Gastroesophageal sphincter (tissue), 4 donors: ENCODE data around the gene ECHS1. TPM values are rescaled to one million over a fixed set of nuclear protein-coding genes. Genes with fewer than 3 reads are reported as not detected.
"Not testable (repeated sequence)": the region's sequence is repeated elsewhere in the genome, so short reads cannot be mapped to it uniquely, and the experiment has no call there.

Experiments used
- ATAC-seq: fragments of 150-250 bp; one replicate; pipeline ENCODE4 v1.9.1; 2016; ENCODE audit warnings: mild to moderate bottlenecking, moderate library complexity
- H3K27ac ChIP-seq, 4 donors: fragments of 200-600 bp; sonication (generic) in 3 of 4; 1 replicate in 3 of 4; 2 replicates in 1 of 4; pipeline ENCODE4 v1.5.1; 2016 to 2019
- H3K27me3 ChIP-seq: fragments of 200-600 bp; sonication (generic); one replicate; pipeline ENCODE4 v1.5.1; 2019
- H3K36me3 ChIP-seq, 2 donors: fragments of 200-600 bp; sonication (generic); one replicate each; pipeline ENCODE4 v1.5.1; 2019; ENCODE audit warnings: control low read depth in 1 of 2
- H3K4me1 ChIP-seq, 3 donors: fragments of 200-600 bp; sonication (generic); 1 replicate in 2 of 3; 2 replicates in 1 of 3; pipeline ENCODE4 v1.5.1; 2016 to 2019; ENCODE audit warnings: control low read depth in 2 of 3
- H3K4me3 ChIP-seq, 2 donors: fragments of 200-600 bp; sonication (generic); one replicate each; pipeline ENCODE4 v1.5.1; 2019; ENCODE audit warnings: mild to moderate bottlenecking in 1 of 2, moderate library complexity in 1 of 2
- H3K9me3 ChIP-seq, 3 donors: fragments of 200-600 bp; sonication (generic); one replicate each; pipeline ENCODE4 v1.5.1; 2017 to 2019; ENCODE audit warnings: control low read depth in 2 of 3
- EP300 ChIP-seq: sonication (generic); formaldehyde crosslinking; IDR thresholded peaks from one replicate; pipeline ENCODE4 v1.6.1; 2017; ENCODE audit warnings: antibody characterized with exemption, mild to moderate bottlenecking
- POLR2A ChIP-seq, 2 donors: fragments of 450-650 bp; IDR thresholded peaks; one replicate each; pipeline ENCODE4 v1.6.1; 2017; ENCODE audit warnings: antibody characterized with exemption in 2 of 2, mild to moderate bottlenecking in 2 of 2, moderate library complexity in 1 of 2
- POLR2AphosphoS5 ChIP-seq: sonication (generic); formaldehyde crosslinking; IDR thresholded peaks from one replicate; pipeline ENCODE4 v1.6.1; 2017; ENCODE audit warnings: antibody characterized with exemption
- WGBS, 2 donors: methylation state at CpG; one replicate each; pipeline ENCODE4 v1.1.5; 2018; ENCODE audit warnings: low coverage in 1 of 2; 5-methylcytosine and 5-hydroxymethylcytosine counted together
- total RNA-seq, 4 donors: library from RNA; depleted of rRNA; stranded (reverse); fragments of >200 nt; gene quantifications; one replicate each; pipeline ENCODE4 v1.1.0, GENCODE V29; 2016
- TF ChIP-seq, protein P1 (sequence below), 4 experiments: fragments of 200-600 bp in 2 of 4; fragments of 450-650 bp in 2 of 4; sonication (generic) in 1 of 4; IDR thresholded peaks; one replicate each; pipeline ENCODE4 v1.5.1; 2017 to 2019; ENCODE audit warnings: antibody characterized with exemption in 4 of 4, mild to moderate bottlenecking in 2 of 4, moderate library complexity in 2 of 4

Gene ECHS1
- total RNA-seq, 4 donors from 2014 or later = 67.7 to 81.8 (median 72.4) TPM

- no peak for ATAC-seq
- no peaks in the 10 kb centered on the region for H3K27me3 ChIP-seq
- TF ChIP-seq POLR2AphosphoS5 (no peak), POLR2A (IDR thresholded peaks at IDR 0.05) (no peak), EP300 (no peak)
- TF ChIP-seq, protein P1, sequence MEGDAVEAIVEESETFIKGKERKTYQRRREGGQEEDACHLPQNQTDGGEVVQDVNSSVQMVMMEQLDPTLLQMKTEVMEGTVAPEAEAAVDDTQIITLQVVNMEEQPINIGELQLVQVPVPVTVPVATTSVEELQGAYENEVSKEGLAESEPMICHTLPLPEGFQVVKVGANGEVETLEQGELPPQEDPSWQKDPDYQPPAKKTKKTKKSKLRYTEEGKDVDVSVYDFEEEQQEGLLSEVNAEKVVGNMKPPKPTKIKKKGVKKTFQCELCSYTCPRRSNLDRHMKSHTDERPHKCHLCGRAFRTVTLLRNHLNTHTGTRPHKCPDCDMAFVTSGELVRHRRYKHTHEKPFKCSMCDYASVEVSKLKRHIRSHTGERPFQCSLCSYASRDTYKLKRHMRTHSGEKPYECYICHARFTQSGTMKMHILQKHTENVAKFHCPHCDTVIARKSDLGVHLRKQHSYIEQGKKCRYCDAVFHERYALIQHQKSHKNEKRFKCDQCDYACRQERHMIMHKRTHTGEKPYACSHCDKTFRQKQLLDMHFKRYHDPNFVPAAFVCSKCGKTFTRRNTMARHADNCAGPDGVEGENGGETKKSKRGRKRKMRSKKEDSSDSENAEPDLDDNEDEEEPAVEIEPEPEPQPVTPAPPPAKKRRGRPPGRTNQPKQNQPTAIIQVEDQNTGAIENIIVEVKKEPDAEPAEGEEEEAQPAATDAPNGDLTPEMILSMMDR (IDR thresholded peaks at IDR 0.05) = no peak
- H3K4me1 ChIP-seq = peaks cover 0 to 2% (median 0%) of the 10 kb centered on the region in 3 donors
- no peaks in the 10 kb centered on the region for H3K9me3 ChIP-seq
- H3K4me3 ChIP-seq = no peak overlapping the region
- no peak overlapping the region for H3K27ac ChIP-seq
- peaks cover 0 to 66% of the 10 kb centered on the region in 2 donors for H3K36me3 ChIP-seq
- WGBS, 2 donors = 90 to 95% methylated on average over 2 to 6 of the region's 17 CpGs
These were observed 15.2 kb upstream of the ECHS1 start for GRCh38 chr10:133388236-133388972.

DNA sequence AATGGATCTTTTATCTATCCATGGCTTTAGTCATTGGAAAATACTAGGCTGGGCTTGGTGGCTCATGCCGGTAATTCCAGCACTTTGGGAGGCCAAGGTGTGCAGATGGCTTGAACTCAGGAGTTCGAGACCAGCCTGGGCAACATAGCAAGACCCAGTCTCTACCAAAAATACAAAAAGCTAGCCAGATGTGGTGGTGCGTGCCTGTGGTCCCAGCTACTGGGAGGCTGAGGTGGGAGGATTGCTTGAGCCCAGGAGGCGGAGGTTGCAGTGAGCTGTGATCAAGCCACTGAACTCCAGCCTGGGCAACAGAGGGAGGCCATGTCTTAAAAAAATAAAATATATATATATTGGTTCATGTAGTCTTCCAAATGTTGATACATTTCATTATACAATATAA, 13.8 kb upstream of the ECHS1 start:
- H3K36me3 ChIP-seq = peaks cover 0 to 80% of the 10 kb centered on the region in 2 donors
- not testable (repeated sequence) for H3K9me3 ChIP-seq, H3K4me3 ChIP-seq, H3K27ac ChIP-seq, ATAC-seq, H3K4me1 ChIP-seq, H3K27me3 ChIP-seq
- 94 to 100% methylated on average over 2 to 4 of the region's 4 CpGs for WGBS, 2 donors

DNA sequence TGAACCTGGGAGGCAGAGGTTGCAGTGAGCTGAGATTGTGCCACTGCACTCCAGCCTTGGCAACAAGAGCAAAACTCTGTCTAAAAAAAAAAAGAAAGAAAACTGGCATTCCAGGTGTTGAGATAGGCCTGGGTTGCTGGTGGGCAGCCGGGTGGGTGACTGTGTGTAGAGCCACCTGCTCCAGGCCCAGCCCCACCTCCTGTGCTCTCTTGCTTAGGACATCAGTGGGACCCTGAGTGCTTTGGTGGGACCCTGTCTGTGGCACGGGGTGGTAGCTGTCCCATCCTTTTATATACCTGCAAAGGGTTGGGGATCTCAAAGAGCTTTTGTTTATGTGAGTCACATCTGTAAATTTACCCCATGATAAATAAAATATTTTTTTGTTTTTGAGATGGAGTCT, 12.1 kb upstream of the ECHS1 start:
- Histone ChIP-seq H3K4me3 (no peak overlapping the region), H3K4me1 (peaks cover 0 to 5% (median 0%) of the 10 kb centered on the region in 3 donors), H3K36me3 (peaks cover 0 to 72% of the 10 kb centered on the region in 2 donors), H3K27me3 (no peaks in the 10 kb centered on the region), H3K9me3 (no peaks in the 10 kb centered on the region), H3K27ac (no peak overlapping the region)
- 100% methylated on average over 1 to 2 of the region's 2 CpGs for WGBS, 2 donors
- TF ChIP-seq, protein P1 (IDR thresholded peaks at IDR 0.05) = no peak
- TF ChIP-seq POLR2A (IDR thresholded peaks at IDR 0.05) (no peak), POLR2AphosphoS5 (no peak), EP300 (no peak)
- no peak for ATAC-seq

- ATAC-seq = no peak
- H3K27me3 ChIP-seq = no peaks in the 10 kb centered on the region
- no peak overlapping the region for H3K27ac ChIP-seq
- TF ChIP-seq POLR2A (IDR thresholded peaks at IDR 0.05) (no peak), EP300 (no peak), POLR2AphosphoS5 (no peak)
- TF ChIP-seq, protein P1 (IDR thresholded peaks at IDR 0.05) = no peak
- no peaks in the 10 kb centered on the region for H3K9me3 ChIP-seq
- H3K4me3 ChIP-seq = no peak overlapping the region
- peaks cover 0 to 61% of the 10 kb centered on the region in 2 donors for H3K36me3 ChIP-seq
- H3K4me1 ChIP-seq = peaks cover 0 to 13% (median 6%) of the 10 kb centered on the region in 3 donors
- 96% methylated on average over 5 of the region's 13 CpGs; no CpG with 5 or more reads in 1 of the 2 donors for WGBS, 2 donors
These were observed 10.9 kb upstream of the ECHS1 start for GRCh38 chr10:133384071-133384470.

DNA sequence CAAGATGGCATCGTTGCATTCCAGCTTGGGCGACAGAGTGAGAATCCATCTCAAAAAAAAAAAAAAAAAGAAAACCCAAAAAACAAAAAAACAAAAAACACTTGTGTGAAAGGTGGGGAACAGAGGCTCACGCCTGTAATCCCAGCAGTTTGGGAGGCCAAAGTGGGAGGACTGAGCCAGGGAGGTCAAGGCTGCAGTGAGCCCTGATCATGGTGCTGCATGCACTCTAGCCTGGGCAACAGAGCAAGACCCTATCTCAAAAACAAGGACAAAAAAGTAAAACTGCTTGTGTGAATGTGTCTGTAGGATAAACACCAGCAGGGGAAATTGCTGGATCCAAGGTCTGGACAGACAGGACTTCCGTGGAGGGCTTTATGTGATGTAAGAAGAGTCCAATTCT, 10.4 kb upstream of the ECHS1 start:
- Histone ChIP-seq H3K27ac (no peak overlapping the region), H3K4me1 (peaks cover 0 to 13% (median 6%) of the 10 kb centered on the region in 3 donors), H3K27me3 (no peaks in the 10 kb centered on the region), H3K9me3 (no peaks in the 10 kb centered on the region), H3K36me3 (peaks cover 0 to 55% of the 10 kb centered on the region in 2 donors), H3K4me3 (no peak overlapping the region)
- ATAC-seq = no peak
- TF ChIP-seq EP300 = no peak
- TF ChIP-seq, protein P1 (IDR thresholded peaks at IDR 0.05) = no peak
- 90 to 97% methylated on average over 2 to 4 of the region's 4 CpGs for WGBS, 2 donors
